H9 (cell line): ENCODE measurements around the gene ARFIP1. TPM values are rescaled to one million over a fixed set of nuclear protein-coding genes. Genes with fewer than 3 reads are reported as not detected.

Experiments
- DNase-seq: peaks from one replicate; pipeline ENCODE4 v3.0.0-alpha.2; 2017
- H2AFZ ChIP-seq: one replicate; pipeline ENCODE4 v1.6.1; 2013; ENCODE audit warnings: mild to moderate bottlenecking, low read length, control low read depth, moderate library complexity
- H2AK5ac ChIP-seq: 2 replicates; pipeline ENCODE4 v1.6.1; 2013; ENCODE audit warnings: low read length, control low read depth, mixed read lengths; ENCODE audit not compliant: insufficient read length
- H2BK120ac ChIP-seq: one replicate; pipeline ENCODE4 v1.6.1; 2013; ENCODE audit warnings: low read depth, mild to moderate bottlenecking, low read length, control low read depth, inconsistent platforms; ENCODE audit not compliant: poor library complexity, severe bottlenecking
- H2BK12ac ChIP-seq: 2 replicates; pipeline ENCODE4 v1.6.1; 2013; ENCODE audit warnings: low read length, control low read depth, mixed read lengths, low read depth; ENCODE audit not compliant: insufficient read length
- H2BK15ac ChIP-seq: 2 replicates; pipeline ENCODE4 v1.6.1; 2013; ENCODE audit warnings: low read depth, low read length, control low read depth
- H2BK20ac ChIP-seq: one replicate; pipeline ENCODE4 v1.6.1; 2013; ENCODE audit warnings: low read depth, mild to moderate bottlenecking, low read length, control low read depth, inconsistent platforms; ENCODE audit not compliant: poor library complexity, severe bottlenecking
- H2BK5ac ChIP-seq: 2 replicates; pipeline ENCODE4 v1.6.1; 2013; ENCODE audit warnings: low read length, control low read depth, mixed read lengths; ENCODE audit not compliant: insufficient read length
- H3K14ac ChIP-seq: 2 replicates; pipeline ENCODE4 v1.6.1; 2013; ENCODE audit warnings: low read length, control low read depth; ENCODE audit not compliant: insufficient read depth
- H3K18ac ChIP-seq: 2 replicates; pipeline ENCODE4 v1.6.1; 2013; ENCODE audit warnings: low read depth, mild to moderate bottlenecking, mixed read lengths, low read length, control low read depth; ENCODE audit not compliant: insufficient read length
- H3K23ac ChIP-seq: 2 replicates; pipeline ENCODE4 v1.6.1; 2013; ENCODE audit warnings: low read length, control low read depth, mixed read lengths, low read depth; ENCODE audit not compliant: insufficient read length
- H3K23me2 ChIP-seq: 2 replicates; pipeline ENCODE4 v1.6.1; 2013; ENCODE audit warnings: low read depth, mild to moderate bottlenecking, mixed read lengths, low read length, control low read depth; ENCODE audit not compliant: insufficient read length, poor library complexity, severe bottlenecking
- H3K27ac ChIP-seq: 2 replicates; pipeline ENCODE4 v1.5.1; 2013; ENCODE audit warnings: low read length, control low read depth, mixed read lengths, low read depth; ENCODE audit not compliant: insufficient read length
- H3K27me3 ChIP-seq: 2 replicates; pipeline ENCODE4 v1.6.1; 2013; ENCODE audit warnings: low read length, control low read depth, inconsistent platforms; ENCODE audit not compliant: insufficient read depth
- H3K4ac ChIP-seq: 2 replicates; pipeline ENCODE4 v1.6.1; 2013; ENCODE audit warnings: low read depth, mild to moderate bottlenecking, control low read depth, inconsistent platforms, low read length, moderate library complexity
- H3K4me1 ChIP-seq: 2 replicates; pipeline ENCODE4 v1.6.1; 2013; ENCODE audit warnings: low read length, control low read depth, inconsistent platforms; ENCODE audit not compliant: insufficient read depth
- H3K4me2 ChIP-seq: 2 replicates; pipeline ENCODE4 v1.6.1; 2013; ENCODE audit warnings: low read length, control low read depth, mixed read lengths; ENCODE audit not compliant: insufficient read length, insufficient read depth
- H3K56ac ChIP-seq: 2 replicates; pipeline ENCODE4 v1.6.1; 2013; ENCODE audit warnings: low read depth, mild to moderate bottlenecking, mixed read lengths, low read length, control low read depth; ENCODE audit not compliant: insufficient read length
- H3K79me1 ChIP-seq: 2 replicates; pipeline ENCODE4 v1.6.1; 2013; ENCODE audit warnings: low read depth, mild to moderate bottlenecking, moderate library complexity, low read length, control low read depth, inconsistent platforms; ENCODE audit not compliant: insufficient read depth, poor library complexity, severe bottlenecking
- H3K79me2 ChIP-seq: 2 replicates; pipeline ENCODE4 v1.6.1; 2013; ENCODE audit warnings: low read length, control low read depth, inconsistent platforms; ENCODE audit not compliant: insufficient read depth
- H3K9ac ChIP-seq: 2 replicates; pipeline ENCODE4 v1.6.1; 2013; ENCODE audit warnings: low read length, control low read depth, mixed read lengths; ENCODE audit not compliant: insufficient read length; ENCODE audit errors: extremely low read depth
- H3K9me3 ChIP-seq: one replicate; pipeline ENCODE4 v1.6.1; 2013; ENCODE audit warnings: low read depth, low read length, inconsistent platforms; ENCODE audit not compliant: control insufficient read depth
- H3T11ph ChIP-seq: one replicate; pipeline ENCODE4 v1.6.1; 2013; ENCODE audit warnings: mild to moderate bottlenecking, low read length, control low read depth, inconsistent platforms
- H4K20me1 ChIP-seq: one replicate; pipeline ENCODE4 v1.6.1; 2013; ENCODE audit not compliant: control insufficient read depth, insufficient read length, insufficient read depth
- H4K5ac ChIP-seq: 2 replicates; pipeline ENCODE4 v1.6.1; 2013; ENCODE audit warnings: low read depth, mild to moderate bottlenecking, mixed read lengths, low read length, control low read depth; ENCODE audit not compliant: insufficient read length
- H4K8ac ChIP-seq: replicated peaks from 2 replicates; pipeline ENCODE4 v1.6.1; 2013; ENCODE audit warnings: low read length, control low read depth, mixed read lengths, low read depth; ENCODE audit not compliant: insufficient read length
- H4K91ac ChIP-seq: 2 replicates; pipeline ENCODE4 v1.6.1; 2013; ENCODE audit warnings: low read depth, mild to moderate bottlenecking, moderate library complexity, mixed read lengths, low read length, control low read depth; ENCODE audit not compliant: insufficient read length
- H3K27ac Mint-ChIP-seq, 3 experiments: 2 replicates in 2 of 3; 3 replicates in 1 of 3; pipeline ENCODE4 v1.8.0; 2020 to 2021; ENCODE audit warnings: mixed read lengths in 3 of 3, mild to moderate bottlenecking in 1 of 3, moderate library complexity in 1 of 3
- H3K27me3 Mint-ChIP-seq: 2 replicates; pipeline ENCODE4 v1.8.0; 2021; ENCODE audit warnings: low read depth, mild to moderate bottlenecking, moderate library complexity, mixed read lengths
- H3K36me3 Mint-ChIP-seq, 3 experiments: 2 replicates in 2 of 3; 3 replicates in 1 of 3; pipeline ENCODE4 v1.8.0; 2020 to 2021; ENCODE audit warnings: low read depth in 3 of 3, mixed read lengths in 3 of 3; ENCODE audit not compliant: insufficient read depth in 1 of 3
- H3K4me1 Mint-ChIP-seq, 2 experiments: 2 replicates each; pipeline ENCODE4 v1.8.0; 2020; ENCODE audit warnings: mixed read lengths in 2 of 2
- H3K4me3 Mint-ChIP-seq, 2 experiments: 2 replicates in 1 of 2; 3 replicates in 1 of 2; pipeline ENCODE4 v1.8.0; 2020 to 2021; ENCODE audit warnings: mild to moderate bottlenecking in 2 of 2, mixed read lengths in 2 of 2, moderate library complexity in 1 of 2
- H3K9me3 Mint-ChIP-seq, 2 experiments: 2 replicates in 1 of 2; 3 replicates in 1 of 2; pipeline ENCODE4 v1.8.0; 2020; ENCODE audit warnings: mild to moderate bottlenecking in 2 of 2, mixed read lengths in 2 of 2, moderate library complexity in 1 of 2
- WGBS: extraction: QIAGEN DNeasy Blood & Tissue Kit; methylation state at CpG from one replicate; pipeline ENCODE4 v1.1.7; 2013; ENCODE audit warnings: missing lambda C conversion rate, low lambda C conversion rate, mixed read lengths; ENCODE audit not compliant: insufficient read length; ENCODE audit errors: extremely low coverage; 5-methylcytosine and 5-hydroxymethylcytosine counted together
- total RNA-seq: library from RNA; stranded (reverse); gene quantifications from 2 replicates; pipeline ENCODE4 v1.2.1, GENCODE V29; 2021
- TF ChIP-seq, protein P1 (sequence below): fragments of 200-600 bp; sonication (generic); conservative IDR thresholded peaks from 3 replicates; pipeline ENCODE4 v1.8.0; 2021; ENCODE audit warnings: antibody characterized with exemption, mild to moderate bottlenecking

Gene ARFIP1
- total RNA-seq, 1 experiment from 2014 or later = 30.8 TPM

DNA sequence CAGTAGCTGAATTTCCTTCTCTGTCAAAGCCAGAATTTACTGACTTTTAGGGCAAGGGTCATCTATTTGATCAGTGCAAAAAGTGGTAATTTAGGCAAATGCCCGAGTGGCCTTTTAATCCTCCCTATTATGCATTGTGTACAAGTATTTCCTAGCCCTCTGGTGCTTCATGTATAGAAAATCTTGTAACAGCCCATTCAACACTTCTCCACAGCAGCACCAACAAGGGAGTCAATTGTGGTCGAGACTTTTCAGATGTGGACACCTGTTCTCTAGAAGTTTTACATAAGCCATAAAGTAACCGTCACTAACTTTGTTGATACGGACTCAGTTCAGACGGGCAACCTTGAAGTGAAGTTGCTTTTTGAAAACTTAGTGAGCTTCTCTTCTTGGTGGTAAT lies 105.4 kb downstream of the ARFIP1 start:
- H4K5ac ChIP-seq = no peak overlapping the region
- no peaks in the 10 kb centered on the region for H3K27me3 ChIP-seq
- H3K79me2 ChIP-seq = no peaks in the 10 kb centered on the region
- H3K56ac ChIP-seq = no peak overlapping the region
- no peak overlapping the region for H3T11ph ChIP-seq
- H3K79me1 ChIP-seq = no peaks in the 10 kb centered on the region
- no peak for DNase-seq
- TF ChIP-seq, protein P1, sequence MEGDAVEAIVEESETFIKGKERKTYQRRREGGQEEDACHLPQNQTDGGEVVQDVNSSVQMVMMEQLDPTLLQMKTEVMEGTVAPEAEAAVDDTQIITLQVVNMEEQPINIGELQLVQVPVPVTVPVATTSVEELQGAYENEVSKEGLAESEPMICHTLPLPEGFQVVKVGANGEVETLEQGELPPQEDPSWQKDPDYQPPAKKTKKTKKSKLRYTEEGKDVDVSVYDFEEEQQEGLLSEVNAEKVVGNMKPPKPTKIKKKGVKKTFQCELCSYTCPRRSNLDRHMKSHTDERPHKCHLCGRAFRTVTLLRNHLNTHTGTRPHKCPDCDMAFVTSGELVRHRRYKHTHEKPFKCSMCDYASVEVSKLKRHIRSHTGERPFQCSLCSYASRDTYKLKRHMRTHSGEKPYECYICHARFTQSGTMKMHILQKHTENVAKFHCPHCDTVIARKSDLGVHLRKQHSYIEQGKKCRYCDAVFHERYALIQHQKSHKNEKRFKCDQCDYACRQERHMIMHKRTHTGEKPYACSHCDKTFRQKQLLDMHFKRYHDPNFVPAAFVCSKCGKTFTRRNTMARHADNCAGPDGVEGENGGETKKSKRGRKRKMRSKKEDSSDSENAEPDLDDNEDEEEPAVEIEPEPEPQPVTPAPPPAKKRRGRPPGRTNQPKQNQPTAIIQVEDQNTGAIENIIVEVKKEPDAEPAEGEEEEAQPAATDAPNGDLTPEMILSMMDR = no peak
- H3K4me3 Mint-ChIP-seq = no peak overlapping the region
- H4K91ac ChIP-seq = no peak overlapping the region
- no peaks in the 10 kb centered on the region for H3K9me3 ChIP-seq
- H2BK15ac ChIP-seq = no peak overlapping the region
- no peak overlapping the region for H3K18ac ChIP-seq
- no peak overlapping the region for H3K27ac ChIP-seq
- H2AFZ ChIP-seq = no peak overlapping the region
- H3K36me3 Mint-ChIP-seq = peaks cover 4 to 9% (median 5%) of the 10 kb centered on the region in 3 experiments; a peak in 5 of 7 replicates
- WGBS = no CpG with 5 or more reads among the region's 5 CpGs
- no peak overlapping the region for H2BK5ac ChIP-seq
- peaks cover 17 to 21% of the 10 kb centered on the region in 2 experiments for H3K4me1 Mint-ChIP-seq
- H3K14ac ChIP-seq = no peak overlapping the region
- no peak overlapping the region for H2BK20ac ChIP-seq
- no peak overlapping the region for H3K27ac Mint-ChIP-seq
- no peaks in the 10 kb centered on the region for H3K23me2 ChIP-seq
- H3K9ac ChIP-seq = no peak overlapping the region
- H3K4me2 ChIP-seq = no peak overlapping the region
- H3K23ac ChIP-seq = no peak overlapping the region
- no peaks in the 10 kb centered on the region for H3K9me3 Mint-ChIP-seq
- H3K4me1 ChIP-seq = no peaks in the 10 kb centered on the region
- H3K27me3 Mint-ChIP-seq = no peaks in the 10 kb centered on the region
- no peak overlapping the region for H4K8ac ChIP-seq
- no peak overlapping the region for H2BK12ac ChIP-seq
- H4K20me1 ChIP-seq = no peaks in the 10 kb centered on the region
- no peak overlapping the region for H2BK120ac ChIP-seq
- H3K4ac ChIP-seq = no peak overlapping the region
- H2AK5ac ChIP-seq = no peak overlapping the region
